Dermis lymphatic vessel endothelial cell (primary cell): Measurements from ENCODE around the gene NNMT. TPM values are rescaled to one million over a fixed set of nuclear protein-coding genes. Genes with fewer than 3 reads are reported as not detected.

ENCODE experiments used
- total RNA-seq: library from RNA; depleted of rRNA; stranded (reverse); fragments of >200 nt; gene quantifications from 2 replicates; pipeline ENCODE4 v1.2.1, GENCODE V29; 2014

NNMT gene
- total RNA-seq = 52.1 and 145 TPM in 2 replicates

DNA sequence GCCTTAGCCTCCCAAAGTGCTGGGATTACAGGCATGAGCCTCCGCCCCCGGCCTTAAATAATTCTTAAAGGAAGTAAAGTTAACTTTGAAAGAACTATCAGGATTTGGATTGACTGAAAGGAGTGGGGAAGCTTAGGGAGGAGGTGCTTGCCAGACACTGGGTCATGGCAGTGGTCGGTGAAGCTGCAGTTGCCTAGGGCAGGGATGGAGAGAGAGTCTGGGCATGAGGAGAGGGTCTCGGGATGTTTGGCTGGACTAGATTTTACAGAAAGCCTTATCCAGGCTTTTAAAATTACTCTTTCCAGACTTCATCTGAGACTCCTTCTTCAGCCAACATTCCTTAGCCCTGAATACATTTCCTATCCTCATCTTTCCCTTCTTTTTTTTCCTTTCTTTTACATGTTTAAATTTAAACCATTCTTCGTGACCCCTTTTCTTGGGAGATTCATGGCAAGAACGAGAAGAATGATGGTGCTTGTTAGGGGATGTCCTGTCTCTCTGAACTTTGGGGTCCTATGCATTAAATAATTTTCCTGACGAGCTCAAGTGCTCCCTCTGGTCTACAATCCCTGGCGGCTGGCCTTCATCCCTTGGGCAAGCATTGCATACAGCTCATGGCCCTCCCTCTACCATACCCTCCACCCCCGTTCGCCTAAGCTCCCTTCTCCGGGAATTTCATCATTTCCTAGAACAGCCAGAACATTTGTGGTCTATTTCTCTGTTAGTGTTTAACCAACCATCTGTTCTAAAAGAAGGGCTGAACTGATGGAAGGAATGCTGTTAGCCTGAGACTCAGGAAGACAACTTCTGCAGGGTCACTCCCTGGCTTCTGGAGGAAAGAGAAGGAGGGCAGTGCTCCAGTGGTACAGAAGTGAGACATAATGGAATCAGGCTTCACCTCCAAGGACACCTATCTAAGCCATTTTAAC, at the start of gene NNMT:
Gene NNMT, plus strand, starts transcription at position 724 of the 929 bp plus-strand sequence. Its CDS starts 158 bp downstream, at position 882.

Other genes with a start within 250 kb of the NNMT start
- 8.3 and 22.4 TPM in 2 replicates for gene ZBTB16, start 236.7 kb upstream of the NNMT start, total RNA-seq
- gene C11orf71, start 104.1 kb downstream of the NNMT start, total RNA-seq = 5.7 and 7.2 TPM in 2 replicates
- 64.7 and 68.2 TPM in 2 replicates for gene RBM7, start 104.3 kb downstream of the NNMT start, total RNA-seq
- gene REXO2, start 143.1 kb downstream of the NNMT start, total RNA-seq = 126 and 165 TPM in 2 replicates